Spleen (tissue), 7 donors: ENCODE measurements around the gene ARHGEF37.

Experiments
- CTCF ChIP-seq, 11 experiments: fragments of 200-600 bp in 7 of 11; fragments of 450-650 bp in 4 of 11; sonication (generic) in 4 of 11; IDR thresholded peaks in 8 of 11; conservative IDR thresholded peaks in 3 of 11; 1 replicate in 7 of 11; 2 replicates in 4 of 11; pipeline versions ENCODE4 v1.4.0 to v1.8.0; 2016 to 2021; ENCODE audit warnings: antibody characterized with exemption in 11 of 11, inconsistent platforms in 4 of 11, mild to moderate bottlenecking in 1 of 11
- POLR2A ChIP-seq, 3 donors: fragments of 450-650 bp; IDR thresholded peaks; one replicate each; pipeline ENCODE4 v1.5.1; 2017; ENCODE audit warnings: antibody characterized with exemption in 3 of 3, mild to moderate bottlenecking in 1 of 3
- donor health status: DM: no; HTN: no; CAD: no; lungs with moderate emphysema.
- donor health status: DM: no; HTN: no; CAD: no.
- donor health status: DM: no; HTN: no; CAD: no.

GRCh38 chr5:149544028-149544420 is 37.3 kb upstream of the ARHGEF37 start:
- TF ChIP-seq POLR2A (IDR thresholded peaks at IDR 0.05) (no peak), CTCF (IDR thresholded peaks at IDR 0.05 in 8 of 11, conservative IDR thresholded peaks at IDR 0.05 in 3 of 11) (no peak)
